Neural progenitor cell (in vitro differentiated cells): Measurements from ENCODE around the gene TCHP. TPM values are rescaled to one million over a fixed set of nuclear protein-coding genes. Genes with fewer than 3 reads are reported as not detected.

Experiments
- DNase-seq: peaks from one replicate; pipeline ENCODE4 v3.0.0-alpha.2; 2016; ENCODE audit warnings: low spot score
- H2AFZ ChIP-seq: fragments of 200-600 bp; sonication (generic); replicated peaks from 2 replicates; pipeline ENCODE4 v1.6.1; 2016; ENCODE audit warnings: antibody characterized with exemption
- H3F3A ChIP-seq: fragments of 200-600 bp; sonication (generic); 2 replicates; pipeline ENCODE4 v1.6.1; 2016; ENCODE audit warnings: antibody characterized with exemption, low read depth
- H3K27ac ChIP-seq: fragments of 200-600 bp; sonication (generic); 2 replicates; pipeline ENCODE4 v1.5.1; 2016; ENCODE audit warnings: mild to moderate bottlenecking
- H3K27me3 ChIP-seq: fragments of 200-600 bp; sonication (generic); 2 replicates; pipeline ENCODE4 v1.6.1; 2016; ENCODE audit warnings: mild to moderate bottlenecking, moderate library complexity
- H3K36me3 ChIP-seq: fragments of 200-600 bp; sonication (generic); 2 replicates; pipeline ENCODE4 v1.5.1; 2016
- H3K4me1 ChIP-seq: fragments of 200-600 bp; sonication (generic); 2 replicates; pipeline ENCODE4 v1.6.1; 2016; ENCODE audit warnings: mixed run types
- H3K4me2 ChIP-seq: fragments of 200-600 bp; sonication (generic); 2 replicates; pipeline ENCODE4 v1.6.1; 2016
- H3K4me3 ChIP-seq: fragments of 200-600 bp; sonication (generic); 2 replicates; pipeline ENCODE4 v1.5.1; 2016
- H3K79me2 ChIP-seq: fragments of 200-600 bp; sonication (generic); 2 replicates; pipeline ENCODE4 v1.6.1; 2016; ENCODE audit warnings: low read depth
- H3K9ac ChIP-seq: fragments of 200-600 bp; sonication (generic); 2 replicates; pipeline ENCODE4 v1.6.1; 2016
- H3K9me3 ChIP-seq: fragments of 200-600 bp; sonication (generic); 2 replicates; pipeline ENCODE4 v1.5.1; 2016; ENCODE audit warnings: low read depth
- H4K20me1 ChIP-seq: fragments of 200-600 bp; sonication (generic); 2 replicates; pipeline ENCODE4 v1.6.1; 2016; ENCODE audit warnings: low read depth
- H3K27ac Mint-ChIP-seq: 3 replicates; pipeline ENCODE4 v1.8.0; 2021; ENCODE audit warnings: mixed read lengths
- H3K27me3 Mint-ChIP-seq: 2 replicates; pipeline ENCODE4 v1.8.0; 2022; ENCODE audit warnings: low read depth, mild to moderate bottlenecking, inconsistent platforms, moderate library complexity, mixed read lengths; ENCODE audit not compliant: insufficient read depth
- H3K36me3 Mint-ChIP-seq: 3 replicates; pipeline ENCODE4 v1.8.0; 2021; ENCODE audit warnings: mixed read lengths
- H3K4me1 Mint-ChIP-seq: 3 replicates; pipeline ENCODE4 v1.8.0; 2021; ENCODE audit warnings: mixed read lengths
- H3K4me3 Mint-ChIP-seq: 3 replicates; pipeline ENCODE4 v1.8.0; 2021; ENCODE audit warnings: mild to moderate bottlenecking, moderate library complexity, mixed read lengths
- H3K9me3 Mint-ChIP-seq: 3 replicates; pipeline ENCODE4 v1.8.0; 2020; ENCODE audit warnings: mixed read lengths
- CTCF ChIP-seq: fragments of 200-600 bp; sonication (generic); IDR thresholded peaks from 2 replicates; pipeline ENCODE4 v1.5.1; 2017; ENCODE audit warnings: antibody characterized with exemption, mild to moderate bottlenecking
- EZH2 ChIP-seq: fragments of 200-600 bp; sonication (generic); IDR thresholded peaks from 2 replicates; pipeline ENCODE4 v1.6.1; 2017; ENCODE audit warnings: antibody characterized with exemption, mild to moderate bottlenecking, moderate library complexity
- EZH2phosphoT487 ChIP-seq: fragments of 200-600 bp; sonication (generic); IDR thresholded peaks from 2 replicates; pipeline ENCODE4 v1.6.1; 2017; ENCODE audit warnings: antibody characterized with exemption
- total RNA-seq: library from RNA; depleted of rRNA; stranded (reverse); fragments of >200 nt; gene quantifications from 2 replicates; pipeline ENCODE4 v1.2.3, GENCODE V29; 2015; ENCODE audit warnings: low replicate concordance

Gene TCHP
- total RNA-seq, 1 donor from 2014 or later: 15.2 TPM

GRCh38 chr12:109878247-109878625 is 21.8 kb upstream of the TCHP start:
- no peak for TF ChIP-seq EZH2phosphoT487
- no peak for TF ChIP-seq CTCF
- TF ChIP-seq EZH2: no peak
- no peaks in the 10 kb centered on the region for H3K9me3 Mint-ChIP-seq
- H3K27me3 Mint-ChIP-seq: peaks cover 17% of the 10 kb centered on the region
- H3K9ac ChIP-seq: peak overlapping the region; percentile 22
- no peak for DNase-seq
- H3K27me3 ChIP-seq: peaks cover 18% of the 10 kb centered on the region
- no peak overlapping the region for H3K4me3 ChIP-seq
- peaks cover 21% of the 10 kb centered on the region for H3K79me2 ChIP-seq
- no peak overlapping the region for H3K27ac ChIP-seq
- no peaks in the 10 kb centered on the region for H3K36me3 ChIP-seq
- H3K4me1 ChIP-seq: peaks cover 14% of the 10 kb centered on the region
- no peaks in the 10 kb centered on the region for H3K9me3 ChIP-seq
- H3K4me3 Mint-ChIP-seq: peak overlapping the region; percentile 96
- no peaks in the 10 kb centered on the region for H3F3A ChIP-seq
- no peak overlapping the region for H3K27ac Mint-ChIP-seq
- peaks cover 28% of the 10 kb centered on the region for H3K4me1 Mint-ChIP-seq
- H3K4me2 ChIP-seq: peak overlapping the region; percentile 38
- no peak overlapping the region for H2AFZ ChIP-seq
- H3K36me3 Mint-ChIP-seq: no peaks in the 10 kb centered on the region
- no peaks in the 10 kb centered on the region for H4K20me1 ChIP-seq

- Histone ChIP-seq H3K79me2 (peaks cover 21% of the 10 kb centered on the region), H3K36me3 (no peaks in the 10 kb centered on the region), H4K20me1 (no peaks in the 10 kb centered on the region), H3K4me1 (peaks cover 14% of the 10 kb centered on the region), H3K9me3 (no peaks in the 10 kb centered on the region), H3K27ac (no peak overlapping the region), H3K9ac (no peak overlapping the region), H3K4me3 (peak overlapping the region; percentile 90), H3K27me3 (peaks cover 18% of the 10 kb centered on the region), H3F3A (no peaks in the 10 kb centered on the region), H2AFZ (no peak overlapping the region), H3K4me2 (peak overlapping the region; percentile 81)
- peaks cover 28% of the 10 kb centered on the region for H3K4me1 Mint-ChIP-seq
- H3K27ac Mint-ChIP-seq: no peak overlapping the region
- no peak for DNase-seq
- no peaks in the 10 kb centered on the region for H3K9me3 Mint-ChIP-seq
- H3K36me3 Mint-ChIP-seq: no peaks in the 10 kb centered on the region
- peaks cover 17% of the 10 kb centered on the region for H3K27me3 Mint-ChIP-seq
- TF ChIP-seq EZH2: no peak
- no peak for TF ChIP-seq CTCF
- TF ChIP-seq EZH2phosphoT487: no peak
- H3K4me3 Mint-ChIP-seq: peak overlapping the region; percentile 96
These were observed 21.3 kb upstream of the TCHP start for GRCh38 chr12:109878749-109879148.

- Histone ChIP-seq H2AFZ (peak overlapping the region; percentile 53), H3K4me2 (peak overlapping the region; percentile 81), H3K4me3 (peak overlapping the region; percentile 90), H3K4me1 (peaks cover 14% of the 10 kb centered on the region), H3K36me3 (no peaks in the 10 kb centered on the region), H4K20me1 (no peaks in the 10 kb centered on the region), H3K27ac (no peak overlapping the region), H3K9ac (peak overlapping the region; percentile 76), H3K79me2 (peaks cover 21% of the 10 kb centered on the region), H3K27me3 (peaks cover 18% of the 10 kb centered on the region), H3F3A (no peaks in the 10 kb centered on the region), H3K9me3 (no peaks in the 10 kb centered on the region)
- Mint-ChIP-seq H3K4me1 (peaks cover 28% of the 10 kb centered on the region), H3K4me3 (peak overlapping the region; percentile 96), H3K27ac (peak overlapping the region; percentile 64), H3K9me3 (no peaks in the 10 kb centered on the region), H3K27me3 (peaks cover 17% of the 10 kb centered on the region), H3K36me3 (no peaks in the 10 kb centered on the region)
- DNase-seq: peak; percentile 32
- no peak for TF ChIP-seq EZH2phosphoT487
- TF ChIP-seq CTCF: no peak
- no peak for TF ChIP-seq EZH2
These were observed 20.6 kb upstream of the TCHP start for GRCh38 chr12:109879351-109880042.
